CD4-positive, alpha-beta T cell (primary cell): ENCODE data around the gene FOXL2NB. TPM values are rescaled to one million over a fixed set of nuclear protein-coding genes. Genes with fewer than 3 reads are reported as not detected.

Source experiments
- ATAC-seq: fragments of 200-7000 bp; cut with Tn5 transposase; one replicate; pipeline ENCODE4 v1.10.0; 2022; ENCODE audit warnings: mild to moderate bottlenecking; ENCODE audit not compliant: poor library complexity
- CTCF ChIA-PET: fragments of 350-600 bp; sonication (Branson Sonifier 250); formaldehyde crosslinking; loops from one replicate; lab custom pipeline; 2021; ENCODE audit warnings: antibody characterized with exemption, inconsistent platforms; lab: Charles Lee
- POLR2A ChIA-PET: fragments of 350-600 bp; sonication (Branson Sonifier 250); formaldehyde crosslinking; loops from one replicate; lab custom pipeline; 2021; ENCODE audit warnings: antibody characterized with exemption, inconsistent platforms; lab: Charles Lee
- DNase-seq, 14 experiments: peaks; one replicate each; pipeline ENCODE4 v3.0.0-alpha.2; 2013 to 2020; ENCODE audit warnings: mixed read lengths in 2 of 14
- H3K27ac ChIP-seq, 2 donors: one replicate each; pipeline versions ENCODE4 v1.5.1 to v1.7.0; 2013; ENCODE audit warnings: low read length in 2 of 2, low read depth in 1 of 2, mild to moderate bottlenecking in 1 of 2
- H3K27me3 ChIP-seq, 2 experiments: 1 replicate in 1 of 2; 2 replicates in 1 of 2; pipeline versions ENCODE4 v1.6.1 to v1.7.0; 2013; ENCODE audit warnings: low read length in 2 of 2, control low read depth in 1 of 2, mild to moderate bottlenecking in 1 of 2, moderate library complexity in 1 of 2; ENCODE audit not compliant: insufficient read depth in 2 of 2, control insufficient read depth in 1 of 2
- H3K36me3 ChIP-seq: one replicate; pipeline ENCODE4 v1.6.1; 2013; ENCODE audit warnings: low read length, control low read depth; ENCODE audit not compliant: insufficient read depth
- H3K4me1 ChIP-seq: one replicate; pipeline ENCODE4 v1.6.1; 2013; ENCODE audit warnings: low read length, control low read depth; ENCODE audit not compliant: insufficient read depth
- H3K4me3 ChIP-seq: one replicate; pipeline ENCODE4 v1.5.1; 2013; ENCODE audit warnings: mild to moderate bottlenecking, low read length, moderate library complexity
- H3K9me3 ChIP-seq, 2 experiments: 1 replicate in 1 of 2; 2 replicates in 1 of 2; pipeline versions ENCODE4 v1.6.1 to v1.7.0; 2013; ENCODE audit warnings: low read length in 2 of 2, mild to moderate bottlenecking in 2 of 2, control low read depth in 1 of 2, moderate library complexity in 1 of 2; ENCODE audit not compliant: control insufficient read depth in 1 of 2, insufficient read depth in 1 of 2
- H3K27ac Mint-ChIP-seq: one replicate; pipeline ENCODE4 v1.8.0; 2020; ENCODE audit warnings: mixed read lengths
- H3K27me3 Mint-ChIP-seq: one replicate; pipeline ENCODE4 v1.8.0; 2021; ENCODE audit warnings: mixed read lengths
- H3K36me3 Mint-ChIP-seq: one replicate; pipeline ENCODE4 v1.8.0; 2021; ENCODE audit warnings: low read depth, mixed read lengths
- H3K4me1 Mint-ChIP-seq: one replicate; pipeline ENCODE4 v1.8.0; 2021; ENCODE audit warnings: low read depth, mixed read lengths
- H3K4me3 Mint-ChIP-seq: one replicate; pipeline ENCODE4 v1.8.0; 2020; ENCODE audit warnings: mild to moderate bottlenecking, mixed read lengths
- H3K9me3 Mint-ChIP-seq: one replicate; pipeline ENCODE4 v1.8.0; 2020; ENCODE audit warnings: mixed read lengths
- intact Hi-C, 2 experiments: fragments of 100-400 bp; cut with DNase I in 1 of 2; cut with micrococcal nuclease in 1 of 2; formaldehyde crosslinking; loops; one replicate each; pipeline versions ENCODE4 v1.15.1 to v1.9.0; 2023 to 2025; cut with DNase I, micrococcal nuclease
- total RNA-seq, 174 experiments: library from RNA in 2 of 174; stranded (reverse) in 2 of 174; gene quantifications; one replicate each; pipeline ENCODE4 v1.2.3 and lab custom pipeline; 2021 to 2026
- TF ChIP-seq, protein P1 (sequence below): fragments of 200-600 bp; IDR thresholded peaks from one replicate; pipeline ENCODE4 v1.8.0; 2022; ENCODE audit warnings: antibody characterized with exemption, mild to moderate bottlenecking

Gene FOXL2NB
- total RNA-seq, 2 experiments from 2014 or later = not detected

DNA sequence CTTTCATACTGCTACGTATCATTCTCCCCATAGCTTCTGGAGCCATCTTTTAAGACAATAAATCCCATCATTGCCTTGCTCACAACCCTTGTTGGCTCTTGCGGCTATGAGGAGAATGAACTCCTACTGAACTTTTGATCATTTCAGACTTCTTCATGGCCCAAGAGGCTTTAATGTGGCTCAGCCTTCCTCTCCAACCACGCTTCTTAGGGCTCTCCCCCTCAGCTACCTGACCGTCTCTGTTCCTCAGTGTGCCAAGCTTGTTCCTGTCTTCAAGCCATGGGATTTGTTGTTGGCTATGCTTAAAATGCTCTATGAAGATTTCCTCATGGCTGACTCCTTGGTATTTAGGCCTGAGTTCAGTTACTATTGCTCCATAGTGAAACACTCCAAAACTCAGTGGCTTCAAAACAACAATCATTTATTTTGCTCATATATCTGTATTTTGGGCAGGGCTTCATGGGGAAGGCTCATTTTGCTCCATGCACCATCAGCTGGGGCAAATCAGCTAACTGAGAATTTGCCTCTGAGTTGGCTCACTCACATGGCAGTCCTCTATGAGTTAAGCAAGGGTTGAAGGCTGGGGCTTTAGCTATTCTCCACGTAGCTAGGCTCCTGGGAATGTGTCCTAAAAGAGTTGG, 47.5 kb upstream of the FOXL2NB start:
- DNase-seq (no peak), ATAC-seq (no peak)
- Histone ChIP-seq H3K27ac (no peak overlapping the region), H3K9me3 (no peaks in the 10 kb centered on the region), H3K4me1 (no peaks in the 10 kb centered on the region), H3K4me3 (no peak overlapping the region), H3K36me3 (no peaks in the 10 kb centered on the region), H3K27me3 (no peaks in the 10 kb centered on the region)
- no peaks in the 10 kb centered on the region for H3K27me3 Mint-ChIP-seq
- POLR2A ChIA-PET = no interaction called here
- H3K4me3 Mint-ChIP-seq = no peak overlapping the region
- CTCF ChIA-PET = interaction anchor here (1.8 kb wide), 1 partner anchor 16 kb away, joined by 4 read pairs; no protein-coding TSS in a partner anchor
- H3K36me3 Mint-ChIP-seq = no peaks in the 10 kb centered on the region
- intact Hi-C loops = no loop called here
- H3K27ac Mint-ChIP-seq = no peak overlapping the region
- TF ChIP-seq, protein P1, sequence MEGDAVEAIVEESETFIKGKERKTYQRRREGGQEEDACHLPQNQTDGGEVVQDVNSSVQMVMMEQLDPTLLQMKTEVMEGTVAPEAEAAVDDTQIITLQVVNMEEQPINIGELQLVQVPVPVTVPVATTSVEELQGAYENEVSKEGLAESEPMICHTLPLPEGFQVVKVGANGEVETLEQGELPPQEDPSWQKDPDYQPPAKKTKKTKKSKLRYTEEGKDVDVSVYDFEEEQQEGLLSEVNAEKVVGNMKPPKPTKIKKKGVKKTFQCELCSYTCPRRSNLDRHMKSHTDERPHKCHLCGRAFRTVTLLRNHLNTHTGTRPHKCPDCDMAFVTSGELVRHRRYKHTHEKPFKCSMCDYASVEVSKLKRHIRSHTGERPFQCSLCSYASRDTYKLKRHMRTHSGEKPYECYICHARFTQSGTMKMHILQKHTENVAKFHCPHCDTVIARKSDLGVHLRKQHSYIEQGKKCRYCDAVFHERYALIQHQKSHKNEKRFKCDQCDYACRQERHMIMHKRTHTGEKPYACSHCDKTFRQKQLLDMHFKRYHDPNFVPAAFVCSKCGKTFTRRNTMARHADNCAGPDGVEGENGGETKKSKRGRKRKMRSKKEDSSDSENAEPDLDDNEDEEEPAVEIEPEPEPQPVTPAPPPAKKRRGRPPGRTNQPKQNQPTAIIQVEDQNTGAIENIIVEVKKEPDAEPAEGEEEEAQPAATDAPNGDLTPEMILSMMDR = no peak
- no peaks in the 10 kb centered on the region for H3K9me3 Mint-ChIP-seq
- no peaks in the 10 kb centered on the region for H3K4me1 Mint-ChIP-seq

DNA sequence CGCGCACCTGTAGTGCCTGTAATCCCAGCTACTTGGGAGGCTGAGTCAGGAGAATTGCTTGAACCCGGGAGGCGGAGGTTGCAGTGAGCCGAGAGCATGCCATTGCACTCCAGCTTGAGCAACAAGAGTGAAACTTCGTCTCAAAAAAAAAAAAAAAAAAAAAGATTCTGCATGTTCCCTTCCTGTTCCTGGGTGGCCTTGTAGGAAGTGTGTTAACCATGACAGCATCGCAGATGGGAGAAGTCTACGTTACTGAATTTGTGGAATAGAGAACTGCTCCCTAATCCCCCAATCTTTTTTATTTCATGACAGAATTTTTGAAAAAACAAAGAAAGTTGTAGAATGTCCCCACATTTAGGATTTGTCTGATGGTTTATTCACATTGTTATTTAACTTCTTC, 45.5 kb upstream of the FOXL2NB start:
- Histone ChIP-seq H3K4me1 (no peaks in the 10 kb centered on the region), H3K9me3 (no peaks in the 10 kb centered on the region), H3K4me3 (no peak overlapping the region), H3K36me3 (no peaks in the 10 kb centered on the region), H3K27me3 (no peaks in the 10 kb centered on the region), H3K27ac (no peak overlapping the region)
- no peak for ATAC-seq
- no peak overlapping the region for H3K27ac Mint-ChIP-seq
- H3K4me3 Mint-ChIP-seq = no peak overlapping the region
- ChIA-PET POLR2A (no interaction called here), CTCF (interaction anchor here (0.7 kb wide), 1 partner anchor 22 kb away, joined by 3 read pairs; no protein-coding TSS in a partner anchor)
- H3K36me3 Mint-ChIP-seq = no peaks in the 10 kb centered on the region
- TF ChIP-seq, protein P1 = no peak
- no peaks in the 10 kb centered on the region for H3K4me1 Mint-ChIP-seq
- intact Hi-C loops = no loop called here
- no peak for DNase-seq
- H3K27me3 Mint-ChIP-seq = no peaks in the 10 kb centered on the region
- H3K9me3 Mint-ChIP-seq = no peaks in the 10 kb centered on the region

DNA sequence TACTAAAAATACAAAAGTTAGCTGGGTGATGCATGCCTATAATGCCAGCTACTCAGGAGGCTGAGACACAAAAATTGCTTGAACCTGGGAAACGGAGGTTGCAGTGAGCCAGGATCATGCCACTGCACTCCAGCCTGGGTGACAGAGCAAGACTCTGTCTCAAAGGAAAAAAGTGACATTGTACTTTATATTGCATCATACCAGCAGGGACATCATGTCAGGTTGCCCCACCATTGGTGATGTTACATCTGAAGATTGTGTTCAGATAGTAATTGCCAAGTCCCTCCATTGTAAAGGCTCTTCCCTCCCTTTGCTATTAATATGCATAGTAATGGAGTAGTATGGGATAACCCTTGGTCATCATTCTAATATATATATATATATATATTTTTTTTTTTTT, 44.8 kb upstream of the FOXL2NB start:
- no peaks in the 10 kb centered on the region for H3K9me3 ChIP-seq
- H3K27me3 ChIP-seq = no peaks in the 10 kb centered on the region
- H3K27ac Mint-ChIP-seq = no peak overlapping the region
- no peaks in the 10 kb centered on the region for H3K27me3 Mint-ChIP-seq
- TF ChIP-seq, protein P1 = no peak
- no peak overlapping the region for H3K27ac ChIP-seq
- POLR2A ChIA-PET = no interaction called here
- intact Hi-C loops = no loop called here
- H3K4me1 Mint-ChIP-seq = no peaks in the 10 kb centered on the region
- no peaks in the 10 kb centered on the region for H3K36me3 ChIP-seq
- DNase-seq (no peak), ATAC-seq (no peak)
- H3K9me3 Mint-ChIP-seq = no peaks in the 10 kb centered on the region
- no peaks in the 10 kb centered on the region for H3K36me3 Mint-ChIP-seq
- no peak overlapping the region for H3K4me3 ChIP-seq
- no peak overlapping the region for H3K4me3 Mint-ChIP-seq
- CTCF ChIA-PET = interaction anchor here (0.7 kb wide), 1 partner anchor 21 kb away, joined by 3 read pairs; no protein-coding TSS in a partner anchor
- H3K4me1 ChIP-seq = no peaks in the 10 kb centered on the region
